HepG2 (cell line): ENCODE results near the gene ZNF563. TPM values are rescaled to one million over a fixed set of nuclear protein-coding genes. Genes with fewer than 3 reads are reported as not detected.

ENCODE experiments used
- ARNTL ChIP-seq: sonication (generic); formaldehyde crosslinking; IDR thresholded peaks from 2 replicates; pipeline ENCODE4 v1.4.0; 2020; ENCODE audit warnings: mild to moderate bottlenecking, missing genetic modification reagents
- CHD4 ChIP-seq: fragments of 200-600 bp; sonication (generic); IDR thresholded peaks from 2 replicates; pipeline ENCODE4 v1.7.0; 2017; ENCODE audit warnings: mild to moderate bottlenecking, low read length, borderline replicate concordance
- FOXO1 ChIP-seq: sonication (generic); formaldehyde crosslinking; IDR thresholded peaks from 2 replicates; pipeline ENCODE4 v1.4.0; 2020; ENCODE audit warnings: missing genetic modification reagents
- LRRFIP1 ChIP-seq: sonication (generic); formaldehyde crosslinking; conservative IDR thresholded peaks from 2 replicates; pipeline ENCODE4 v1.4.0; 2020; ENCODE audit warnings: missing genetic modification reagents
- MAF1 ChIP-seq: sonication (generic); formaldehyde crosslinking; IDR thresholded peaks from 2 replicates; pipeline ENCODE4 v1.5.0; 2020; ENCODE audit warnings: missing genetic modification reagents, borderline replicate concordance
- TBP ChIP-seq: sonication (generic); formaldehyde crosslinking; IDR thresholded peaks from 2 replicates; pipeline ENCODE4 v1.5.0; 2020; ENCODE audit warnings: missing genetic modification reagents
- USF2 ChIP-seq, 2 experiments: sonication (generic) in 1 of 2; formaldehyde crosslinking in 1 of 2; IDR thresholded peaks; 2 replicates each; pipeline versions ENCODE4 v1.5.1 to v1.6.1; 2011 to 2020; ENCODE audit warnings: borderline replicate concordance in 1 of 2, low read depth in 1 of 2, low read length in 1 of 2, mild to moderate bottlenecking in 1 of 2, missing genetic modification reagents in 1 of 2, moderate library complexity in 1 of 2
- ZBTB40 ChIP-seq, 2 experiments: fragments of 450-650 bp in 1 of 2; sonication (generic) in 1 of 2; formaldehyde crosslinking in 1 of 2; IDR thresholded peaks; 2 replicates each; pipeline versions ENCODE4 v1.6.1 to v1.8.0; 2016 to 2022; ENCODE audit warnings: antibody characterized with exemption in 1 of 2, mild to moderate bottlenecking in 1 of 2, missing genetic modification reagents in 1 of 2
- ZNF432 ChIP-seq: sonication (generic); formaldehyde crosslinking; IDR thresholded peaks from 2 replicates; pipeline ENCODE4 v1.5.0; 2020; ENCODE audit warnings: missing genetic modification reagents, mild to moderate bottlenecking, borderline replicate concordance
- ZNF598 ChIP-seq: sonication (generic); formaldehyde crosslinking; IDR thresholded peaks from 2 replicates; pipeline ENCODE4 v1.5.1; 2020; ENCODE audit warnings: mild to moderate bottlenecking, missing genetic modification reagents, borderline replicate concordance
- polyA plus RNA-seq, 8 experiments: library from polyadenylated mRNA; depleted of rRNA in 3 of 8; stranded (reverse) in 7 of 8; unstranded in 1 of 8; fragments of >200 nt; fragmentation: Illumina TruSeq in 4 of 8; extraction: Trizol in 4 of 8; gene quantifications; 2 replicates each; pipeline versions ENCODE4 v1.2.1 to v1.2.3, GENCODE V29; 2011 to 2016; ENCODE audit warnings: low read depth in 4 of 8, missing spikeins in 1 of 8, mixed read lengths in 1 of 8; ENCODE audit not compliant: insufficient read depth in 1 of 8
- total RNA-seq, 5 experiments: library from RNA; depleted of rRNA; stranded (reverse); fragments of >200 nt; fragmentation: Illumina TruSeq; extraction: Trizol; gene quantifications; 2 replicates each; pipeline ENCODE4 v1.2.3, GENCODE V29; 2016; ENCODE audit warnings: low read depth in 1 of 5
- TF ChIP-seq, protein P1 (sequence below): sonication (generic); formaldehyde crosslinking; IDR thresholded peaks from 2 replicates; pipeline ENCODE4 v1.5.0; 2020; ENCODE audit warnings: missing genetic modification reagents

ZNF563 gene
- total and polyA plus RNA-seq, 2 of the 13 experiments (the other 11 are each of a cell fraction or from before 2014, with no cell fraction given): 7.5 to 19.5 TPM

GRCh38 chr19:12365236-12366162 lies 32.1 kb upstream of the ZNF563 start, which contains the start of gene ZNF442 (continued):
- TF ChIP-seq ZBTB40 (IDR thresholded peaks at IDR 0.05): no peak
- TF ChIP-seq ZBTB40 (CRISPR knock-in tag; IDR thresholded peaks at IDR 0.05): peak; percentile 64
- 0 out of 2 replicates have a peak, but pooled peaks have one; percentile 40 for TF ChIP-seq ZNF598 (CRISPR knock-in tag)
- no peak for TF ChIP-seq CHD4
- peak; percentile 45; the same call in 1 of the 2 replicates for TF ChIP-seq FOXO1
- no peak for TF ChIP-seq TBP (CRISPR knock-in tag)
- no peak for TF ChIP-seq MAF1
- TF ChIP-seq LRRFIP1 (CRISPR knock-in tag): no peak
- TF ChIP-seq, protein P1, sequence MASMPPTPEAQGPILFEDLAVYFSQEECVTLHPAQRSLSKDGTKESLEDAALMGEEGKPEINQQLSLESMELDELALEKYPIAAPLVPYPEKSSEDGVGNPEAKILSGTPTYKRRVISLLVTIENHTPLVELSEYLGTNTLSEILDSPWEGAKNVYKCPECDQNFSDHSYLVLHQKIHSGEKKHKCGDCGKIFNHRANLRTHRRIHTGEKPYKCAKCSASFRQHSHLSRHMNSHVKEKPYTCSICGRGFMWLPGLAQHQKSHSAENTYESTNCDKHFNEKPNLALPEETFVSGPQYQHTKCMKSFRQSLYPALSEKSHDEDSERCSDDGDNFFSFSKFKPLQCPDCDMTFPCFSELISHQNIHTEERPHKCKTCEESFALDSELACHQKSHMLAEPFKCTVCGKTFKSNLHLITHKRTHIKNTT (CRISPR knock-in tag): no peak
- no peak for TF ChIP-seq USF2 (IDR thresholded peaks at IDR 0.05; ENCODE audit: low read depth, low read length)
- no peak; the same call in 1 of the 2 replicates for TF ChIP-seq USF2 (CRISPR knock-in tag; IDR thresholded peaks at IDR 0.05; ENCODE audit: borderline replicate concordance)
- no peak for TF ChIP-seq ARNTL
- TF ChIP-seq ZNF432 (CRISPR knock-in tag): no peak
